Neuron (in vitro differentiated cells): ENCODE results near the gene DYSF.

ENCODE experiments used
- H2AFZ ChIP-seq: one replicate; pipeline ENCODE4 v1.6.1; 2013; ENCODE audit warnings: low read depth, mild to moderate bottlenecking, inconsistent platforms, low read length, moderate library complexity
- H3K27me3 ChIP-seq: one replicate; pipeline ENCODE4 v1.6.1; 2013; ENCODE audit warnings: low read length; ENCODE audit not compliant: insufficient read depth
- H3K36me3 ChIP-seq: one replicate; pipeline ENCODE4 v1.6.1; 2013; ENCODE audit warnings: low read length; ENCODE audit not compliant: insufficient read depth
- H3K4me1 ChIP-seq: one replicate; pipeline ENCODE4 v1.6.1; 2013; ENCODE audit warnings: low read length; ENCODE audit not compliant: insufficient read depth
- H3K4me3 ChIP-seq: 2 replicates; pipeline ENCODE4 v1.5.1; 2013; ENCODE audit warnings: mild to moderate bottlenecking, low read length, moderate library complexity
- H3K9me3 ChIP-seq: one replicate; pipeline ENCODE4 v1.6.1; 2013; ENCODE audit warnings: low read length

DYSF gene

DNA sequence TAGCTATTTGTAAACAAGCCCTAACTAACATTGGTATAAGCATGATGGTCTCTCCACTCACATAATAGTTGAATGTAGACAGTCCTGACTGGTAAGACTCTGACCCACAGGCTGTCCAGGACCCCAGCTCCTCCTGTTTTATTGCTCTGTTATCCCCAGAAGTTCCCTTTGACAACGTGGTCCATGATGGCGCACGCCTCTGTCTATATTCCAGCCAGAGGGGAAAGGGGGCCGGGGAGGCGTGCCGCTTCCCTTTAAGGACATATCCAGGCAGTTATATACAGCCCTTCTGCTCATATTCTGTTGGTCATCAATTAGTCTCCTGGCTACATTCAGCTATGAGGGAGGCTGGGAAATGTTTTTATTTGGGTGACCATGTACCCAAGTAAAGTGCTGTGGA is 6.7 kb downstream of the DYSF start:
- no peaks in the 10 kb centered on the region for H3K36me3 ChIP-seq
- no peak overlapping the region for H2AFZ ChIP-seq
- H3K9me3 ChIP-seq, result peaks cover 2% of the 10 kb centered on the region
- H3K4me3 ChIP-seq, result no peak overlapping the region
- H3K4me1 ChIP-seq, result peaks cover 16% of the 10 kb centered on the region
- peaks cover 23% of the 10 kb centered on the region for H3K27me3 ChIP-seq

DNA sequence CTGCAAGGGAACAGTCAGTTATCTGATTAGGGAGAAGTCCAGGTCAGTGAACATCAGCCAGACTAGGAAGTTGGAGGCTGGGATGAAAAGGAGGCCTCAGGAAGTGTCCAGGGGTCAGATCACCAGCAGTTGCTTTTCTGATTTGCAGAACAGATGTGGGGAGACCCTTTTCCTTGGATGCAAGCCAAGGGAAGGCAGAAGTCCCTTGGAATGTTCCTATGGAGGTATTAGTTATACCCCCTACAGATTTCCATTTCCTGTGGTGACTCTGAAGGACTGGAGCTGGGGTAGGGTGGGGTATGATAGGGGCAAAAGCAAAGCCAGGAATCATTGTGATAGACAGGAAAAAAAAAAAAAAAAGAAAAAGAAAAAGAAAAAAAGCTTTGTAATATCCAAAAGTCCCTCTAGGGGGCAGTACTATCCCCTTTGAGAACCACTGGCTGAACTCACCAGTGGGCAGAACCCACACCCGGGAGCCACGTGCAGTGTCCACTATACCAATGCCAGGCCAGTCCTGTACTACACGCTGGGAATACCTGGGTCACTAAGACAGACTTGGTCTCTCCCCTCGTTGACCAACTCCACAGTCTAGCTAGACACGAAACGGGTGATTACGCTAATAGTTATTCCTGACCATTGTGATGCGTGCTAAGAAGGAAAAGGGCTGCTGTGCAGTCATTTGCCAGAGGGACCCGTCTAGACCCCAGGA is 7.4 kb downstream of the DYSF start:
- H3K9me3 ChIP-seq, result peaks cover 5% of the 10 kb centered on the region
- H3K27me3 ChIP-seq, result peaks cover 26% of the 10 kb centered on the region
- H3K4me1 ChIP-seq, result peaks cover 9% of the 10 kb centered on the region
- no peaks in the 10 kb centered on the region for H3K36me3 ChIP-seq
- H2AFZ ChIP-seq, result no peak overlapping the region
- H3K4me3 ChIP-seq, result no peak overlapping the region

DNA sequence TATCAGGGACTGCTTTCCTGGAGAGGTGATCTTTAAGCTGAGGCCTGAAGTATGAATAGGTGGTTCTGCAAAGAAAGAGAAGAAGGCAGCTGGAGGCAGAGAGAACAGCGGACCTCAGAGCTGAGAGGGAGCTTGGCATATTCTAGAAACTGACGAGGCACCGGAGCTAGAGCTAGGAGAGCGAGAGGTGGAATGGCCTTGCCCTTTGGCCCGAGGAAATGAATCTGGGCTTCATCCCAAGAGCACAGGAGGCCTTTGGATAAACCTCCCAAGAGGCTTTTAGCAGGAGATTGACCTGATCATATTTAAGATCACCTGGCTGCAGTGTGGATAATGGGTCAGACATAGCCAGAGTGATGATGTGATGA is 7.9 kb downstream of the DYSF start:
- no peak overlapping the region for H2AFZ ChIP-seq

DNA sequence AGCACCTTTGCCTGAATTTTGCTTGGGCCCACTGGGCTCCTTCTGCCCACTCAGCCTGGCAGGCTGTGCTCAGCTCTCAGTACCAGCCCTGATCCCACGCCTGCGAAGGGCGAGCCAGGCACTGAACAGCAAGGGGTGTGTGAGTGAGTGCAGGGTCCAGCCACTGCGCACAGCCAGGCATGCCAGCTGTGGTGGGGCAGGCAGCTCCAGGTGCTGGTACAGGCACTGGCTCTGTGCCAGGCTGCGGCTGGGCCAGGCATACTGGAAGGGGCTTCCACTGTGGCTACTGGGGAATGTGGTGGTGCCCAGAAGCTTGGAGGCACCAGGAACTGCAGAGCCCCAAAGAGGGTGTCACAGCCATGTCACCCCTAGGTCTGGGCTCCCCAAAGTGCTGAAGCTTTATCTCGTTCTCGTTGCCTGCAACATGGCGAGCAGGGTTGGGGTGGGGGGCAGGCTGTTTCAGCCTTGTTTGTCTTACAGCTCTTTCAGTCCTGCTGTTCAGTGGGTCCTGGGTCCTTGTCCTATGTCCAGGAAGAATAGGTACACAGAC is 8.8 kb downstream of the DYSF start:
- Histone ChIP-seq H3K9me3 (peaks cover 5% of the 10 kb centered on the region), H2AFZ (no peak overlapping the region), H3K4me3 (no peak overlapping the region), H3K27me3 (peaks cover 37% of the 10 kb centered on the region), H3K4me1 (peaks cover 13% of the 10 kb centered on the region), H3K36me3 (no peaks in the 10 kb centered on the region)

More for the DNA sequence above, 7.9 kb downstream of the DYSF start:
- H3K4me3 ChIP-seq, result no peak overlapping the region
- peaks cover 31% of the 10 kb centered on the region for H3K27me3 ChIP-seq
- H3K9me3 ChIP-seq, result peaks cover 5% of the 10 kb centered on the region
- H3K36me3 ChIP-seq, result no peaks in the 10 kb centered on the region
- H3K4me1 ChIP-seq, result peaks cover 8% of the 10 kb centered on the region

DNA sequence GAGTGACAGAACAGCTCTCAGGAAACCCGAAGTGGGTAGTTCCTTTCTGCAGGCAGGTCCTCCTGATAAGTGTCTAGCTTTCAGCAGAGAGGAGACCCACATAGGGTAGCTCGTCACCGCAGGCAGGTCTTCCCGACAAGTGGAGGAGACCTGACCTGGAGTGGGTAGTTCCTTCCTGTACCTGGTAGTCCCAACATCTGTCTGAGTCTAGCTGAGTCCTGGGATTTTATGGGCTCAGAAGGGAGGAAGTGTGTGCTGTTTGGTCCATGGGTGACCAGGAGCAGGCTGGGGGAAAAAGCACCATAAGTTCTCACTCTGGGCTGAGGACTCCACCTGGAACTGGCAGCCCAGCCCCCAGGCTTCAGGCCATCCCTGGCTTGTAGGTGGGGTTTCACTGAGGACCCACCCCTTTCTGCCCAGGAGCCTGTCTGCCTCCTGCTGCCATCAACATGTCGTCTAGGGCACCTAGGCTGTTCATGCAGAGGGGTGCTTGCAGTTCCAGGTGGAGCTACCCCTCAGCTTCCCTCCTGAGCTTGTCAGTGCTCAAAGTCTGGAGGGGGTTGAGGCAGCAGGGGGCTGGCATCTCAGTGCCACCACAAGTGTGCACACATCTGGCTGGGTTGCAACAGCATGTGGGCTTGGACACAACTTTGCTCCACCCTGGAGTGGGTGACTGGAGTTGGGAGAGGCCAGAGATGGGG is 9.4 kb downstream of the DYSF start:
- H3K9me3 ChIP-seq, result peaks cover 5% of the 10 kb centered on the region
- H3K36me3 ChIP-seq, result no peaks in the 10 kb centered on the region
- no peak overlapping the region for H2AFZ ChIP-seq
- H3K4me3 ChIP-seq, result no peak overlapping the region
- peaks cover 17% of the 10 kb centered on the region for H3K4me1 ChIP-seq
- peaks cover 43% of the 10 kb centered on the region for H3K27me3 ChIP-seq

DNA sequence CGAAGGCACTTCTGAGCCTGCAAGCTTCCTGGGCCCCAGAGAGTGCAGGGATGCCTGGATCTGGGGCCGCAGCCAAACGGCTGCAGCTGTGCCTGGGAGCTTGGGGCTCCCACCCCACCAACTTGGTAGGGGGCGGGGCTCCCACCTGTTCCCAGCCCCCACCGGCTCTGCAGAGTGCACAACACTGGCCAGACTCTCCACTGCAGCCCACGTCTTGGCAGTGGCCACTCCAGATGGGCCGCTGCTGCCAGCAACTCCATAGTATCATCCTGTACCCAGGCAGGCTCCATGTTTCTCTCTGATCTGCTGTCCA is 9.9 kb downstream of the DYSF start:
- Histone ChIP-seq H3K9me3 (peaks cover 5% of the 10 kb centered on the region), H3K36me3 (no peaks in the 10 kb centered on the region), H3K4me1 (peaks cover 17% of the 10 kb centered on the region), H2AFZ (no peak overlapping the region), H3K4me3 (no peak overlapping the region), H3K27me3 (peaks cover 48% of the 10 kb centered on the region)

DNA sequence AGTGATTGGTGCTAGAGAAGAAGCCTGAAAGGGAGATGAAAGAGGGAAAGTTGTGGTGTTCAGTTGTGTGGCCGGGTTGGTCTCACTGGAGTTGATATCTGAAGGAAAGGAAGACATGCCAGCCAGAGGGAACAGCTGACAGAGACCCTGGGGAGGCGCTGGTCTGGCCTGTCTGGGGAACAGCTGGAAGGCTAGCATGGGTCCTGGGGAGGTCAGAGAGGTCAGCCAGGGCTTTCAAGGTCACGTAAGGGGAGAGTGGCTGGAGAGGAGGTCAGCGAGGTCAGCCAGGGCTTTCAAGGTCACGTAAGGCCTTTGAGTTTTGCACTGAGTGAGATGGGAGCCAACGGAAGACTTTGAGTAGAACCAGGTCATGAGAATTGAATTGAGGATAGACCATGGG is 11.0 kb downstream of the DYSF start:
- Histone ChIP-seq H3K4me1 (peaks cover 17% of the 10 kb centered on the region), H3K4me3 (no peak overlapping the region), H2AFZ (no peak overlapping the region), H3K9me3 (peaks cover 5% of the 10 kb centered on the region), H3K27me3 (peaks cover 59% of the 10 kb centered on the region), H3K36me3 (no peaks in the 10 kb centered on the region)

DNA sequence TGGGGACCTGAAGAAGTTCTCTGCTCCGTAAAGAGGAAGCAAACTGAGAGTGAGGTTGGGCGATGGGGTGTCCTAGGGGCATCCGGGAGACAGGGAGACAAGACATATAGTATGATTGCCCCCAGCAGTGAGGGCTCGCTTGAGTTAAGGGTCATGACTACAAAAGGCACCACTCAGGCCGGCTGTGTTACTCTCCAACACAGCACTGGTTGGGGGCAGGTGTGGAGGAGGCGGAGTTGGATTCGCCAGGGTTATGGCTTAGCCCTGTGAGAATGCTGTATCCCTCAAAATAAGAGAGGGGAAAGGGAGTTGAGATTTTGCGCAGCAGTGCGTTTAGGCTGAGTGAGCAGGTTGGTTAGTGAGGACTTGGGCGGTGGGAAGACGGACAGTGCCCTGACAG is 12.0 kb downstream of the DYSF start:
- H3K9me3 ChIP-seq, result peaks cover 5% of the 10 kb centered on the region
- peaks cover 60% of the 10 kb centered on the region for H3K27me3 ChIP-seq
- no peak overlapping the region for H2AFZ ChIP-seq
- peaks cover 17% of the 10 kb centered on the region for H3K4me1 ChIP-seq
- no peak overlapping the region for H3K4me3 ChIP-seq
- no peaks in the 10 kb centered on the region for H3K36me3 ChIP-seq

DNA sequence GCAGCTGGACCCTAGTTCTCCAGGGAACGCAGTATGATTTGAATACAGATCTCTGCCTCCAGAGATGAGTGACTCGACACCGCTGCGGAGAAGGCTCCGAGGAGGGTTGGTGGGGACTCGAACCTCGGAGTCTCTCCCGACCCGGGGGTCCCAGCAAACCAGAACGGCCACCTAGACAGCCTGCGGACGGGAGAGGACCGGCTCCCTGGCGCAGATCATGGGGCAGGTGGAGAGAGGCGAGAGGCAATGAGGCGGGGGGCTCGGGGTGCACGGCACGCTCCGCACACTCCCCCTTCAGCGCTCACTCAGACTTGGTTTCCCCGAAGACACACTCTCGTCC is 12.6 kb downstream of the DYSF start:
- Histone ChIP-seq H3K4me1 (peaks cover 17% of the 10 kb centered on the region), H3K36me3 (no peaks in the 10 kb centered on the region), H3K9me3 (peaks cover 5% of the 10 kb centered on the region), H2AFZ (peak overlapping the region; percentile 94), H3K4me3 (peak overlapping the region; percentile 52), H3K27me3 (peaks cover 60% of the 10 kb centered on the region)

DNA sequence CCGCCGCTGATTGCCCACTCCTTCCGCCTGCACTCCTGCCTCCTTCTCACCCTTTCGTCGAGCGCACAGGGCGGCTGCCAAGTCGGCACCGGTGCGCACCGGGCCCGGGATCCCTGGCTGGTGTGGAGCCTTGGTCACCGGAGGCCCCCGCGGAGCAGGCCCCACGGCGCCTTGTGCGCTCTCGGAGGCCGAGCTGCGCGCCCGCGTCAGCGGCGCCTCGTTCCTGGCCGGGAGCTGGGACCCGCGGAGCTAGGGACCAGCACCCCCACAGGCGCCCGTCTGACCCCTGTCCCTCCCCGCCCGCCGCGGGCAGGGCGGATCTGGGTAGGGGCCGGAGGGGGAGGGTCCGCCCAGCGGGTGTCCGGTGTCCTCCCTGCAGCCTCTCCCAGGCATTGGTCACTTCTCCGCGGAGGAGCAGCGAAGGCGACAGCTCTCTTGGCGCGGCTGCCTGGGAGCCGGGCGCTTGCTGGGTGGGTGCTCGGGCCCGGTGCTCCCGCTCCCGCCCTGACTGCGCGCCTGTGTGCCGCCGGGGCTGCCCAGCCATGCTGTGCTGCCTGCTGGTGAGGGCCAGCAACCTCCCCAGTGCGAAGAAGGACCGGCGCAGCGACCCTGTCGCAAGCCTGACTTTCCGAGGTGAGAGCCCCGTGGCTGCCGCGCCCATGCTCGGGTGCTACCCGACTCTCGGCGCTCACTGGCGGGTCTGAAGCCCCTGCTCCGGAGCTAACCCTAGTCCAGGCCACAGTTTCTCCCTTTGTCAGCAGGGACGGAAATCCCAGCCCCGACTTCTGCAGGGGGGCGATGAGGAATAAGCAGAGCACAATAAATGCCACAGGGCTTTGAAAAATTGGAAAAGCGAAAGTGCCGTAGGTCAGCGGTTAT is 13.2 kb downstream of the DYSF start:
- H3K27me3 ChIP-seq, result peaks cover 60% of the 10 kb centered on the region

DNA sequence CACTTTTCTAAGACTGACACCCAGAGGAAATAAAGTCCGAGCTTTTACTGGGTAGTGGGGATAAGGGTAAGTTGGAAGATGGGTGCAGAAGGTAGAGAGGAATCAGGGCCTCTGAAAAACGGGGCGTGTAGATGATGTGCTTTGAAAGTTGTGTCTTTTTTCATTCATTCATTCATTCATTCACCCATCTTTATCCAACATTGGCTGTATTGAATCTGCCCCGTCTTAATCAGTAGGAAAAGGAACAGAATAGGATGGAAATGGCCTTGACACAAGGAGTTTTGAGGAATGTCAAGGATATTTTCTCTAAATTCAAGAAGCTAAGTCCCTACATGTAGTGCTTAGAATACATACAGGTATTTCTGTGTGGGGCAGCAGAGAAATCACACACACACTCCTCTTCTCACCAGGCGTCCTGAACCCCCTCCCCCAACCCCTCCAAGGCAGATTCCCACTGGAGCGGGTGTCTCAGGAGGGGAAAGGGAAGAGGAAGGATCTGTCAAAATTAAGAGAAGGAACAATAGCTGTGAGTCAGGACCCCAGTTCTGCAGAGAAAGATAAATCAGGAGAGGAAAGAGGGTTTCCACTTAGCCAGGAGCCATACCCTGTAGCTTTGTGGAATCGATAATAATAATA is 13.9 kb downstream of the DYSF start:
- peaks cover 17% of the 10 kb centered on the region for H3K4me1 ChIP-seq

More for the DNA sequence above, 13.2 kb downstream of the DYSF start:
- Histone ChIP-seq H2AFZ (peak overlapping the region; percentile 94), H3K36me3 (no peaks in the 10 kb centered on the region), H3K4me1 (peaks cover 17% of the 10 kb centered on the region), H3K9me3 (peaks cover 5% of the 10 kb centered on the region), H3K4me3 (peak overlapping the region; percentile 52)

DNA sequence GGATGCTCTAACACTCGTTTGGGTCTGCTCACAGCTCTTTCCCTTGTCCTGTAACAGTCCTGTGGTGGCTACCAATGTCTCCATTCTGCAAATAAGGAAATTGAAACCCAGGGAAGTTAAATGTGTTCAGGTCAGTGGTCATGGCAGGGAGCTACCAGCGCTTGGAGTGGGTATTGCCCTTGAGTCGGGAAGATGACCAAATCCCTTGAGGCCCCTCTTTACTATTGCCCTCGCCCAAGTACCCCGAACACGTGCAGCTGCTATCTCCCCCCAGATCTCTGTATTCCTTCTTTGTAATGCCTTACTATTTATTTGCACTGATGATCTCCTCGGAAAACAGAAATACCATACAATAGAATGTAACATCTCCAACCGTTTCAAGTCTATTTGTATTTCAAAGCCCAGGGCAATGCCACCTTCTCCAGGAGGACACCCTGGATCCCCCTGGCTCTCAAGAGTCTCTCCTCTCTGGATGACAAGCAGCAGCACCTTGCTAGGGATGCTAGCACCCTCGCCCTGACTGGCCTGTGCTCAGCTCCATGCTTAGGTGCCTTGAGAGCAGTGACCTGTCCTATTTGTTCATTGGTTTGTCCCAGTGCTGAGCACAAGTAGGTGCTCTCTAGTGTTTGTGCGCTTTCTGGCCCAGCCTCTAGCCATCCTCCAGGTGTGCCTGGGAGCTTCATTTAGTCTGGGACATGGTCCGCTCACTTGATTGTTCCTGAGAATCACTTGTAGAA is 15.1 kb downstream of the DYSF start:
- peaks cover 17% of the 10 kb centered on the region for H3K4me1 ChIP-seq
- H3K4me3 ChIP-seq, result no peak overlapping the region
- no peaks in the 10 kb centered on the region for H3K36me3 ChIP-seq
- peaks cover 56% of the 10 kb centered on the region for H3K27me3 ChIP-seq
- no peak overlapping the region for H2AFZ ChIP-seq
- peaks cover 5% of the 10 kb centered on the region for H3K9me3 ChIP-seq

More for the DNA sequence above, 13.9 kb downstream of the DYSF start:
- Histone ChIP-seq H3K9me3 (peaks cover 5% of the 10 kb centered on the region), H3K36me3 (no peaks in the 10 kb centered on the region), H3K27me3 (peaks cover 60% of the 10 kb centered on the region), H2AFZ (peak overlapping the region; percentile 94), H3K4me3 (peak overlapping the region; percentile 52)
